HG03196 (cell line): ENCODE measurements around the gene PIPOX.

Experiments used
- ATAC-seq: cut with Tn5 transposase; IDR thresholded peaks from one replicate; pipeline ENCODE4 v1.9.1; 2021; ENCODE audit not compliant: unreplicated experiment

PIPOX gene

DNA sequence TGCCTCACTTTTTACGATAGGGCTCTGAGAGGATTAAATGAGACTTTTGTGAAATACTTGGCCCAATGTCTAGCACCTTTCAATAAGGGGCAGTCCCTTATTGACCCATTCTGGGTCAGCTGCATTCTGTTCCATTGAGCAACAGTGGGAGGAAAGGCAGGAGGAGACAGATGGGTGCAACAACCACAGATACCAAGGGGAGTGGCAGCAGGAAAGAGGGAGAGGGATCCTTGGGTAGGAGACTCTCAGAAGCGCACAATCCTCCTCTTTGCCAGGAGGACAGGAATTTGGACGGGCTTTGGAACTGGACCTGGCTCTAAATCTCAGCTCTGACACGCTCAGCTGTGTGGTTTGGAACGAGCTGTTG, 3.5 kb downstream of the PIPOX start:
- no peak for ATAC-seq

DNA sequence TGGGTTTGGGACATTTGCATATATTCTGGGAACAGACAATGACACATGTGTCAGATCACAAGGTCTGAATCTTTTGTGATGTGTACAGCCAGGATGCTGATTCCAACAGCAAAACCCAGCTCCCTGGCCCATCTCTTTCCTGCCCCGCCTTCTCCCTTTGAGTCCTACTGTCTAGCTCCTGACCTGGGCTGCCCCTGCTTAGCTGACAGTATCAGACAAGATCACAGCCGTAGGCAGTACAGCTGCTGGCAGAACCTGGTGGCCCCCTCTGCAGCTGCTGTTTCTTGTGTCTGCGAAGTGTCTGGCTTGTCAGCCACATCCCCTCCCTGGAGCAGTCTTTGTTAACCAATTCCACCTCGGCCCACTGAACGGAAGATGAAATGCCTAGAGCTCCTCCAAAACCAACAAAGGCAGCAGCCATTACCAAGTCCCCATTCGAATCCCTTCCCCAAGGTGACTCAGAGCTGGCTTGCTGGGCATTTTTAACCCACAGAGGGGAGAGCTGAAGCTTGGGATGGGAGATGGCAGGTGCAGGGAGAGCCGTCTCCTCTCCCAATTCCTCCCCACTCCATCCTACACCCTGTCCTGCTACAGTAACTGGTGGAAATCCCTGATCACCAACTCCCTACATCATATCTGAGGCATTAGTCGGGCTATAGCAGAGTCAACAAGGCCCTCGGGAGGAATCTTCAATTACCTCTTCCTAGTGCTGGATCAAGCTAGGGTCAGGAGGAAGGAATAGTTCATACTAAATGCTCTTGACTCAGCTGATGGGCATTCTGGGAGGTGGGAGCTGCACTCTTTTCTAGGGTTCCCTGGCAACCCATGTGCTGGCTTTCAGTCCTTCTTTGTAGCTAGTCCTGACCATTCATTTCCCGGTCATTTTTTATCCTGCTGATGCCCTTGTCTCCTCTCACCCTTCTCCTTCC, 5.8 kb downstream of the PIPOX start:
- no peak for ATAC-seq

GRCh38 chr17:29049541-29050145, 6.7 kb downstream of the PIPOX start:
- ATAC-seq: no peak

- ATAC-seq: no peak
Measured at GRCh38 chr17:29050176-29050575, 7.2 kb downstream of the PIPOX start.

DNA sequence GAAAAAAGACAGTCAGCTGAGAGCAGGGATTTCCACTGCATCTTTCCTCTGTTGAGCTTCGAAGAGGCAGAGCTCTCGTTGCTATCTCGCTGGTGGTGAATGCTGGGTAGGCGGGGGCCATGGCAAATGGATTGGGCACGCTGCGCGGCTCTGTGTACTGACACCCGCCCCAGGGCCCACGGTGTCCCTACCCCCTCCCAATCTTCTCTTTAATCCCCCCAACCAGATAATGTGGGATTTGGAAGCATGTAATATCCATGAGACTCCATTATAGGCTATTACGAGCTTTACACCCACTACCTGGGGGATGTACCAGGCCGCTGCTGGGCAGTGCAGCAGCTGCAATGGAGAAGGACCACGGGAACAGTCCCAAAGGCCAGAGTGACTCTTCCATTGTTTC, 8.3 kb downstream of the PIPOX start:
- no peak for ATAC-seq

- no peak for ATAC-seq
Measured at GRCh38 chr17:29051731-29052130, 8.8 kb downstream of the PIPOX start.

DNA sequence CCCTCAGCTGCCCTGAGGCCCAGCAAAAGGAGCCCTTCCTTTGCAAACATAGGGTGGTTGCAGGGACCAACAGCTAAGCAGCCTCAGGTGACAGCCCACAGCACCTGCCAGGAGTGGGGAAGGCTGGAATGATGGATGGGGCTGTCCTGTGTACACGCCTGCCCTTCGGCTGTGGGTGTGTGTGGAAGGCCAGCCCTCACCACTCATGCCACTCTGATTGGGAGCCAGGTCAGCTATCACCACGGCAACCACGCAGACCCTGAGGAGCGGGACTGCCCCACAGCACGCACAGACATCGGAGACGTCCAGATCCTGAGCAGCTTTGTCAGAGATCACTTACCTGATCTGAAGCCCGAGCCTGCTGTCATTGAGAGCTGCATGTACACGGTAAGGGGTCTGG, 11.9 kb downstream of the PIPOX start:
- ATAC-seq: no peak

DNA sequence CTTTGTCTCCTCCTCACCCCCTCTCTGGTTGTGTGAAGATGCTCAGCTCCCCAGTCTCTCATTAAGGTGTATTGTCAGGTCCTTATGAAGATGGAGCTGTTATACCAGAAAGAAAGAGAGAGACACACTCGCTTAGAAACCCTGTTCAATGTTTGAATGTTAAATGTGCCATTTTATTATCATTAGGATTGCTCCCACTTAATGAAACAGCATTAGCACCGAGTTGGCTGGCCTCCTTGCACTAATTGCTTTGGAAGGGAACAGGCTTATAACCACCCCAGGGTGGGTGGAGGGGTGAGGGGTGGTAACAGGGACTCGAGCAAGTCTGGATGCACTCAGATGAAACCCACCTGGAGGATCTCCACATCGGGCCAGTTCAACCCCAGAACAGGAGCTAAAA, 14.4 kb downstream of the PIPOX start:
- no peak for ATAC-seq

- ATAC-seq: no peak
Measured at GRCh38 chr17:29058391-29058790, 15.4 kb downstream of the PIPOX start.

DNA sequence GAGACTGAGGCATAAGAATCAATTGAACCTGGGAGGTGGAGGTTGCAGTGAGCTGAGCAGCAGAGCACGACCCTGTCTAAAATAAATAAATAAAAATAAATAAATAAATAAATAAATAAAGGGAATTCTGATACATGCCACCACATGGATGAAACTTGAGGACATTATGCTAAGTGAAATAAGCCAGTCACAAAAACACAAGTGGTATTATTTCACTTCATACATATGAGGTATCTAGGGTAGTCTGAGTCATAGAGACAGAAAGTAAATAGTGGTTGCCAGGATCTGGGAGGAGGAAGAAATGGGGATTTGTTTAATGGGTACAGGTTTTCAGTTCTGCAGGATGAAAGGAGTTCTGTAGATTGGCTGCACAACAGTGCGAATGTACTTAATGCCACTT, 16.3 kb downstream of the PIPOX start:
- ATAC-seq: no peak

DNA sequence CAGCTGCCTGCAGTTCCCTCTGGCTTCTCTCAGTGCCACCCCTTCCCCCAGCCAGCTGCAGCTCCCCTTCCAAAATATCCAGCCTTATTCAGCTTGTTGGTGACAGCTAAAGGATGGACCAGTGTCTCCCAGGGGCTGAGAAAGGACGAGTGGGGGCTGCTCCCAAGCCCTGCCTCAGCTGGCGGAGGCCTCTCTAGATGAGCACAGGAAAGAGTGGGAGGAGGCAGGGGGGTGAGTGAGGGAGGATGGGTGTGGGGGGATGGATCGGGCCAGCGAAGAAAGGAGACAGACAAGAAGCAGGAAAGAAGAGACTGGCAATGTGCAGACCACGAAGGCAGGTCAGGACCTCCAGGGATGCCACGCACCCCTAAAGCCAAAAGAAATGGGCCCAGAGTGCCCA, 17.5 kb downstream of the PIPOX start:
- ATAC-seq: no peak

GRCh38 chr17:29061036-29061435, 18.1 kb downstream of the PIPOX start:
- ATAC-seq: no peak

GRCh38 chr17:29062215-29062614, 19.3 kb downstream of the PIPOX start:
- no peak for ATAC-seq

- no peak for ATAC-seq
Measured at GRCh38 chr17:29063992-29064391, 21.1 kb downstream of the PIPOX start.

GRCh38 chr17:29066047-29066446, 23.1 kb downstream of the PIPOX start:
- no peak for ATAC-seq

DNA sequence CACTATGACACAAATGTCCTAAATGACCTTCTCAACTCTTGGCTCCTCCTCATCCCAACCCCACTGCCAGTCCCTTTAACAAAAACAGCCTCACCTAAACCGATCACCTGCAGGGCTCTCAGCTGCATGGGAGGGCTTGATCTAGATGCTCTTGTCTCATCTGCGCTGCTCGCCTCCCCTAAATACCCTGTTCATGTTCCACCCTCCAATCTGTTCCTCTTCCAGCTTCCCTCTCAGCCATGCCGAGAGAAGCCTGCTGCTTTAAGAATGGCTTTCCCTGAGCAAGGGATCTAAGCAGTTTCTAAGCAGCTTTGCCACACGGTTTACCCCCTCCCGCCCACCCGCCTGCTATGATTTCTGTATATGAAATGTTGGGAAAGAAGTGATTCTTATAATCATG, 23.7 kb downstream of the PIPOX start:
- ATAC-seq: no peak

- no peak for ATAC-seq
Measured at GRCh38 chr17:29068818-29069217, 25.9 kb downstream of the PIPOX start.

DNA sequence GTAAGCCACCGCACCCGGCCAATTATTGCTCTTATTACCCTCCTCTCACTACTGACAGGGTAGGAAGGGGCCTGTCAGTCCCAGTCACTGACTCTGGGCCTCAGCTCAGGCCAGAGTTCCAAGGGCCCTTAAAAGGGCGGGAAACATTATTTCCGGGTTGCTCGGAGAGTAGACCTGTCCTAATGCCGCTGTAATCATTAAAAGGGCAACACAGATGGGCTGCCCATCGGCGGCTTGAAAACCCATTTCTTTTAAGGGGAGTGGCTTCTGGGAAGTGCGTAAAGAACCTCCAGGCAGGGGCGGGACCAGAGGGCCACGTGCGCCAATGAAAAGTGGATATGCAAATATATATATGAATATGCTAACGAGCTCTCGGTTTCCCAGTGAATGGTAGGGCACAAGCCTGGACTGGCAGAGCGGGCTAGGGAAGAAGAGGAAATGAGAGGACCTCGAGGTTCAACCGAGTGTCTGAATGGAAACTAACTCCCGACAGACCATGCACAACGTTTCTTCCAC, 26.6 kb downstream of the PIPOX start:
- ATAC-seq: no peak

- ATAC-seq: no peak
Measured at GRCh38 chr17:29070308-29070707, 27.4 kb downstream of the PIPOX start.

DNA sequence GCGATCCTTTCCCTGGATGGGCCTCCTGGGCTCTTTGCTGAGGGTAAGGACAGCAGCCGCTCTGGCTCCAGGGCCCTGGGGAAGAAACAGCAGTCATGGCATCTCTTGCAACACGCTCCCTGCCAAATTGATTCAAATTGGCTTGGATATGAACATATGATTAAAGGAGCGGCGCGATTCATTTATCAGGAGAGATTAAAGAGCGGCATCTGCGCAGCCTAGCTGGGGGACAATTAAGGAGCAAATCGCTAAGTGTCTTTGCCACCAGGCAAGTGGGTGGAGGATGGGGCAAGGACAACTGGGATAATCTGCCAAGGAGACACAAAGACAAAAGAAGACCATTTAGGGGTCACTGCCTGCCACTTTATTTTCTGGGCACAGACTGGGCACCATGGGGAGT, 27.8 kb downstream of the PIPOX start:
- no peak for ATAC-seq

- no peak for ATAC-seq
Measured at GRCh38 chr17:29071303-29071702, 28.4 kb downstream of the PIPOX start.

DNA sequence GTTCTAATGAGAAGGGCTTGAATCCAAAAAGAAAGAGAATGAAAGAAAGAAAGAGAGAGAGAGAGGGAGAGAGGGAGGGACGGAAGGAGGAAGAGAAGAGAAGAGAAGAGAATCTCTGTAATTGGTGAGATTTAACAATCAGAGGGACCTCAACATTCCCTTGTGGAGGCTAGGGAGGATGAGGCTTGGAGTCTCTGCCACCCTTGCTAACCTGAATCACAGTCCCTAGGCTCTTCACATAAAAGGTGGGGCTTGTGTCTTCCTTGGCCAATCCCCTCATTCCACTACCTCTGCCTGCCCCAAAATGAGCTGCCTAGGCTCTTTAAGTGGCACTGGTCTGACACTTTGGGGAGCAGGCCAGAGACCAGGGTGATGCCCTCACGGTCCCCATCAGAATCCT, 30.1 kb downstream of the PIPOX start:
- no peak for ATAC-seq
